Cerebellar cortex (tissue), 1 donor: ENCODE results near the gene OPA3.

Experiments used
- DNase-seq: peaks from one replicate; pipeline ENCODE4 v3.0.0-alpha.2; 2015; ENCODE audit warnings: low spot score

OPA3 gene

DNA sequence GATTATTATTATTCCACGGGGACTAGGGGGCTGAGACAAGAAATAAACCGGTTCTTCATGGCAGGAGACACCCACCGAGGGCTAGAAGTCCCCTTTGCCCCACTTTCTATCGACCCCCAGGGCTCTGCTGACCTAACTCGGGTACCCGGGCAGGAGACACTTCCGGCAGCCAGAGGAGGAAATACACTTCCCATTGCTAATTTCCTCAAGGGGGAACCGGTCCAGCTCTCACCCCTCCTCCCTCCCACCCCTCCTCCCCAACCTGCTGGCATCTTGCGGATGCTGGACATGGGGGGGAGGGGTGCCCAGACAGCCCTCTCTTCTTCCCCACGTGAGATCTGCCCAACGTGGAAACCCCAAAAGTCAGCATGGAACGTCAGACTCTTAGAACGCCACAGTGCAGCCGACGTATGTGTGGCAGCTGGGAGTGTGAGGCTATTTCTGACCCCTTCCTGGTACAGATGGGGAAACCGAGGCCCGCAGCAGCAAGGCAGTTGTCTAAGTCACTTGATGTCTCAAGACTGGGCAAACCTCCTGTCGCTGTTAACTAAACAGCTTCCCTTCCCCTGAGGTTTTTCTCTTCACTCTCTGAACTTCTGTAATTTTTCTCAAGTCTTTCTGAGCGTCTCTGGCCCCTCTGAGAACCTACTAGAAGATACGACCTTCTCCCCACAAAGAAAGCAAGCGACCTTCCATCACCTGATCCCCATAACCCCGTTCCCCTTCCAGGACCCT is 13.8 kb upstream of the OPA3 start:
- no peak for DNase-seq

DNA sequence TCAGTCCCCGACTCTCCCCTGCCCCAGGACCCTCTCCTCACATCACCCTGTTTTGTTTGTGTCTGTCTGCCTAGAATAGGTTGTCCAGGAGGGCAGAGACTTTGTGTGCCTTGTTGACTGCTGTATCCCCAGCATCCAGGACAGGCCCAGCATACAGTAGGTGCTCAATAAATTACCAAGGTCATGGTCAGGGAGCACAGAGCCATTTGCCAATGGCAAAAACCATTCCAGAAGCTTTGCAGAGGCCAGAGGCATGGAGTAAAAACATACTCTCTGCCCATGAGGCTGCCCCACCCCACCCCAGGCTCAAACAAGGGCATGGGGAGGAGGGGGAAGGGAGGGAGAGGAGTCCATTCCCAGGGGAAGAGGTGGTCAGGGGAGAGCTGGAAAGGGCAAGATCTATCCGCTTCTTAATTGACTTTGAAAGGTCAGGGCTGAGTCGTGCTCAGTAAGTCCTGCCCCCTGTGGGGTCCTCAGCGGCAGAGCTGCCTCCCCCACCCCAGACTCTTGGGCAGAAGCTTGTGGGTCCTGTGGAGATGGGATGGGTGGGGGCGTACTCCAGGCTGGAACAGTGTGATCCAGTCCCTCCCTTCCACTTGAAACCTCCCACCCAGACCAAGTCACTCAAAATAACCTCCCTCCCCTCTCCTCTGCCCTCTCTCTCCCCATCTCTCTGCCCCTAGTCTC is 13.0 kb upstream of the OPA3 start:
- DNase-seq = no peak

DNA sequence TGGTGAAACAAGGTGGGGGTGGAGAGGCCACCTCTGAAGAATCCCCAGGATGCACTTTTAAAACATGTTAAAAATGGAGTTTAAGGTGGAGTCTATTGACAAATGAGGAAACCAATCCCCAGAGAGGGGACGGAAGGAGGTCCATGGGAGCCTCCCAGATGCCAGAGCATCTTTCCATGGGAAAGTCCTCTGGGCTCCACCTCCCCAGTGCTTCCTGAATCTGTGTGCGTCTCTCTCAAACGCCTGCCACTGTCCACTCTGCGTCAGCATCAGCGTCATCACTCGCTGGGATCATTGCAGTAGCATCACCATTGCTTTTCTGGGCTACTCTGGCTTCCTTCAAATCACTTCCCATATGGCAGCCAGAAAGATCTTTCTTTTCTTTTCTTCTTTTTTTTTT is 11.2 kb upstream of the OPA3 start:
- no peak for DNase-seq

DNA sequence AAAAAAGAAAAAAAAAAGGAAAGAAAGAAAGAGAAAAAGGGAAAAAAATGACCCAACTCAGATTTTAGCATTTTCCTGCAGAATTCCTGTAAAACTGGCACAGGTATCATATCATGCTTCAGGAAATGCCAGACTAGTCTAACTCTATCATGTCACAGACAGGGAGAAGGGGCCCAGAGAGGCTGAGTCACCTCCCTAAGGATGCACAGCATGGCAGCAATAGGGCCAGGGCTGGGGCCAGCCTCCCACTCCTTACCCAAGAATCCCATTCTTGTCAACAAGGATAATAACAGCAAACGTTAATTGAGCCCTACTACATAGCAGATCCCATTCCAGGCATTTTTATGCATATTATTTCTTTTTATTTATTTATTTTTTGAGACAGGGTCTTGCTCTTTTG is 8.9 kb upstream of the OPA3 start:
- DNase-seq = no peak

DNA sequence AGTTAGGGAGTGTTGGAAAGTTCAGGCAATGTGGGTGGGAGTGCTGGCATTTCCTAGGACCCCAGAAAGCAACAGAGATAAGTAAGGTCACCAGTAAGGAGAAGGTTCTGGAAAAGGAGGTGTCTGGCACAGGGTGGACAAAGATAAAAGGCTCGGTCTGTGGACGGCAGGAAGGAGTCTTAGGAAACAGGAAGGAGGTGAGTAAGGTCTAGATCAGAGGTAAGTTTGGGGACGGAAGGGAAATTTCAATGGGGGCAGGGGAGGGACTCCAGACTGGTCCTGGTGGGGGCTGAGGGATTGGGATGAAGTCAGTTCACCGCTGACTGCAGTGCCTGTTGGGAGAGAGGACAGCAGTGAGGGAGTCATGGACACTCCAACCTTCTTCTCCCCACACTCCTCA is 7.8 kb upstream of the OPA3 start:
- no peak for DNase-seq

DNA sequence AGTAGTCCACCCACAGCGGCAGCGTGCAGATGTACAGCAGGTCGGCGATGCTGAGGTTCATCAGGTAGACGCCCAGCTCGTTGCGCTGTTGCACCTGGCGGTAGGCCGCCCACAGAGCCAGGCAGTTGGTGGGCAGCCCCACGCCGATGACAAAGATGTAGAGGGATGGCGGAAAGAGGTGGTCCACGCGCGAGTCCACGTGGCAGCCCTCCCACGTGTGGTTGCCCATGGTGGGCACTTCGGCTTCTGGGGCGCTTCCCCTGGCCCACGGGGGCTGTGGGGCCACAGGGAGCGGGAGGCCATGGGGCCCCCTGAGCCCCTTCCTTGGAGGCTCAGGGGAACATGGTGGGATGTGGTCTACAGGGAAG is 7.0 kb upstream of the OPA3 start:
- no peak for DNase-seq

DNA sequence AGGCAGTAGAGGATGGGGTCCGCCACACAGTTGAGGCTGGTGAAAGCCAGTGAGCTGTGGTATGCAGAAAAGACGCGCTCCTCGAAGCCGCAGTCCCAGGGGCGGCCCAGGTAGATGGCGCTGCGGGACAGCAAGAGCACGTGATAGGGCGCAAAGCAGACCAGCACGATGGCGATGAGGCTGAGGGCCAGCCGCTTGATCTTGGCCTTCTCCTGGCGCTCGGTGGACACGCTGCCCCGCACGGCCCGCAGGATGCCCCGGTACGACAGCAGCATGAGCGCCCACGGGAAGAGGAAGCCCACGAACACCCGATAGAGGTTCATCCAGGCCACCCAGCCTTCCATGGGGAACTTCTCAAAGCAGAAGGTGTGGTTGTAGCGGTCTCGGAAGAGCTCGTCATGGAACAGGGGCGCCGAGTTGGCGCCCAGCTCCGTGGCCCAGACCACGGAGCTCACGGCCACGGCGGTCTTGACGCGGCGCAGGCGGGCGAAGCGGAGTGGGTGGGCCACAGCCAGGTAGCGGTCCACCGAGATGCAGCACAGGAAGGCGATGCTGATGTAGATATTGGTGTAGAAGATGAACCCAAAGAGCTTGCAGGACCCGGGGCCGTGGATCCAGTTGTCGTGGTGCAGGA is 6.5 kb upstream of the OPA3 start:
- no peak for DNase-seq

DNA sequence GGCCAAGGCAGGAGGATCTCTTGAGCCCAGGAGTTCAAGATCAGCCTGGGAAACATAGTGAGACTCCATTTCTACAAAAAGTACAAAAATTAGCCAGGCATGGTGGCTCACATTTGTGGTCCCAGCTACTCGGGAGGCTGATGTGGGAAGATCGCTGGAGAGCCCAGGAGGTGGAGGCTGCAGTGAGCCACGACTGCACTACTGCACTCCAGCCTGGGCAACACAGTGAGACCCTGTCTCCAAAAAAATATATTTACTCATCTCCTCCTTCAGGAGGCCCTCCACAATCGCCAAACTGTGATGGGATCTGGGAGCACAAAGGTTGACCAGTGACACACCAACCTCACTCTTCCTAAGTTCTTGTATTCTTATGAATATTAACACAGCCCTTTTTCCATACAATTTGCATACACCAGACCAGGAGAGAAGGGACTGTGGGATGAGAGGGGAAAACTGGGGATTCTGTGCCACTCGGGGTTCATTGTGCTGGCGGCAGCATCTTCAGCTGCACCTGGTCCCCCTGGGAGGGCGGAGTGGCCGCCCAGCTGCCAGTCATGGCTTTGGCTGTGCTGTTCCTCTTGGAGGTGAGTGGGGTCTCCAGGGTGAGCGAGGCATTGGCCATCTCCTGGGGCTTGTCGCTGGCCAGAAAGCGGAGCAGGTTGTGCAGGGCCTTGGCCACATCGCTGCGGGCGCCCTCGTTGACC is 5.8 kb upstream of the OPA3 start:
- no peak for DNase-seq

DNA sequence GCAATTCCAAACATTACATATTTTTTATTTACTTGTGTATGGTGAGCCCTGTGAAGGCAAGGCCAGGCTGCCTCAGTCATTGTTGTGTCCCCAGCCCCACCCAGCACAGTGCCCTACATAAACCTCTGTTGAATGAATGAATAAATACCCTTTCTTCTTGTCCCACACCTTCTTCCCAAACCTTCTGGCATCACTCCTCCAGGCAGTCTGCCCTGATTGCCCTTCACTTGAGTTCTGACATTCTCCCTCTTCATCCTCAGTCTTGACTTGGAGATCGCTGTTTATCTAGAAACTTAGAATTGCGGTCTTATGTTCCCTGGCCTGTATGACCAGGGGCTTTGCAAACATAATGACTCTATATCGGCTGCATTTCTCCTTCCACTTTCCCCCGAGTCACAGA is 5.2 kb upstream of the OPA3 start:
- DNase-seq = no peak

DNA sequence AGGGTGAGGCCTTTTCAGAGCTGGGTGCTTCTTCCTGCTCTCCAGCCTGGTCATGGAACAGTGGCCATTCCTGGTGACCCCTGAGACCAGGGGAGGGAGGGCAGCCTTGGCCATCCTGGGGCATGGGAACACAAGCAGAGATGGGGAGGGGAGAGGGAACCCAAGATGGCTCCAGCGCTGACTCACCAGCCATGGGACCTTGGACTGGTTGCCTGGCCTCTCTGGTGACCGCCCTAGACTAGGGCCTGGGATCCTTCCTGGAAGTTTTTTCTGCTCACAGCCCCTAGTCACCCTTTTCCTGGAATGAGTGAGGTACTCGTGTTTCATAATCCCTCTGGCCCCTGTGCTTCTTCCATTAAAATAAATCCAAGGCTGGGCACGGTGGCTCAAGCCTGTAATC is 3.3 kb upstream of the OPA3 start:
- no peak for DNase-seq

DNA sequence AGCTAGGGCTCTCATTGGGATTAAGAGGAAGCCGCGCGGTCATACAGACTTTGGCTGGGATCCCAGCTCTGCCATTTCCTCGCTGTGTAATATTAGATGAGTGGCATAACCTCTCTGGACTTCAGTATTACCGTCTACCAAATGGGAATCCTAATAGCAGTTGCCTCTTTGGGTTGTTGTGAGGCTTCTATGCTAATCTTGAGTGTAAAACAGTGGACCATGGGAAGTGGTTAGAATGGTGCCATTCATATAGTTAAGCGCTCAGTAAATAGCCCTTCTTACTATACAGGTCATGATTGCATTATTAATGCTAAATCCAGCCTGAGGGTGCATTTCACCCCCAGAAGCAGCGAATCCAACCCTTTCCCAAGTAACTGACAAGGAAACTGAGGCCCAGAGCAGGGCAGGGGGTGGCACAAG is 566 bp upstream of the OPA3 start:
- DNase-seq = no peak

DNA sequence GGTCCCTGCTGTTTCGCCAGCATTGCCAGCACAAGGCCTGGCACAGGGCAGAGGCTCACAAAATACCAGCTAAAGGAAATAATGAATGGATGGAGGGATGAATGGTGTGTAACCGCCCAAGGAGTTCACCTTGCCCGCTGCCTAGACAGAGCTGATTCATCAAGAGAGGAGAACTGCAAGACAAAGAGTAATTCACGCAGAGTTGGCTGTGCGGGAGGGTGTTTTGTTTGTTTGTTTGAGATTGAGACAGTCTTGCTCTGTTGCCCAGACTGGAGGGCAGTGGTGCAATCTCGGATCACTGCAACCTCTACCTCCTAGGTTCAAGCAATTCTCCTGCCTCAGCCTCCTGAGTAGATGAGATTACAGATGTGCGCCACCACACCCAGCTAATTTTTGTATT is 3.0 kb downstream of the OPA3 start:
- no peak for DNase-seq

DNA sequence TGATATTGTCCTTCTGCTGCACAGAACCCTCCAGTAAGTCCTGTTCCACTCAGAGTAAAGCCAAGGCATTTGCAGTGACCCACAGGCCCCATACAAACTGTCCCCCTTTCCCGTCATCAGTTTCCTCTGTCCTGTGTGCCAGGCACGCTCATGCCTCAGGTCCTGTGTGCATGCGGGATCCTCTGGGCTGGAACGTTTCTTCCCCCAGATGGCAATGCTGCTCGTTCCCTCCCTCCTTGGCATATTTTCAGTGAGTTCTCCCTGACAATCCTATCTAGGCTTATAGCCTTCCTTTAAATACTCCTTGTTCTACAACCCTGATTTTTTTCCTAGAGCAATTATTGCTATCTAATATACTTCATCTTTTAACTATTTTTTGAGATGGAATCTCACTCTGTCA is 5.7 kb downstream of the OPA3 start:
- DNase-seq = peak; percentile 82

DNA sequence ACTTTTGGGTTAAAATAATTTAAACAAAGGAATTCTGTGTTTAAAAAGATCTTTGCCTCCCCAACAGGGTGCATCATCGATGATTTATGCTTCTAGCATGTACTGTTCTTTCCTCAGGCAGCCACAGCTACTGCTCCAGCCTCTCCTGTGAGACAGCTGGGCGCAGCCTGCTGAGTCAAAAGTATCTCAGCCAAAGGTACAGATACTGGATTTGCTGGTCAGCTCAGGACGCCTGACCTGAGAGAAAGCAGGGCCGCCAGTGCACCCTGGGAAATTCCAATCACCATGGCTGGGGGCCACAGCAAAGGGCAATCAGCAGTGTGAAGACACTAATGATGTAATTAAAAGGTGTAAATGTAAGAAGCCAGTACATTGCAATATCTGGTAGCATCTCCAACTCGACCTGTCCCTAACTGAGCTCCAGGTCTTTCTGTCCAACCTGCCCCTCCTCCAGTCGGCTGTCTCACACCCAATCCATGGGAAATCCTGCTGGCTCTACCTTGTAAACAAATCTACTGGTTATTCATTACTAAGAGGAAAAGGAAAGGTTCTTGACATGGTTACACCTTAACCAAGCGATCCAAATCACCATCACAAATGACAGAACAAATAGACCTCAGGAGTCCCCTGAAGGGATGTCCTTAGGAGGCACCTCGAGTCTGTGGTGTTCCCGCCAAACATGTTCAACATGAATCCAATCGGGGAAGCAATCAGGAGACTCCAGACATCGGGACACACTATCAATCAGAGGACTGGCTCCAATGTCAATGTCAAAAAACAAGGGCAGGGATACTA is 7.3 kb downstream of the OPA3 start:
- peak; percentile 59 for DNase-seq

DNA sequence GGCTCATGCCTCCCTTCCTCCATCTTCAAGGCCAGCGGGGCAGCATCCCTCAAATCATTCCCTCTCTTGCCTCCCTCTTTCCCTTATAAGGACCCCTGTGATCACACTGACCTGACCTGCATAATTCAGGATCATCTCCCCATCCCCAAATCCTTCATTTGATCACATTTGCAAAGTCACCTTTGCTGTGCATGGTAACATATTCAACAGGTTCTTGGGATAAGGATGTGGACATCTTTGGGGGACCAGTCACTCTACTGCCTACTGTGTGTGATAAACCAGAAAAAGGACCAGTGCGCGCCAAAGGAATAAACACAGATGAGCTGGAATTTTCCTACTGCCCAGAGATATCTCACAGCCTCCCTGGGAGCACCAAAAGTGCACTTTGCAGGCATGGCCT is 7.9 kb downstream of the OPA3 start:
- DNase-seq = peak; percentile 40

DNA sequence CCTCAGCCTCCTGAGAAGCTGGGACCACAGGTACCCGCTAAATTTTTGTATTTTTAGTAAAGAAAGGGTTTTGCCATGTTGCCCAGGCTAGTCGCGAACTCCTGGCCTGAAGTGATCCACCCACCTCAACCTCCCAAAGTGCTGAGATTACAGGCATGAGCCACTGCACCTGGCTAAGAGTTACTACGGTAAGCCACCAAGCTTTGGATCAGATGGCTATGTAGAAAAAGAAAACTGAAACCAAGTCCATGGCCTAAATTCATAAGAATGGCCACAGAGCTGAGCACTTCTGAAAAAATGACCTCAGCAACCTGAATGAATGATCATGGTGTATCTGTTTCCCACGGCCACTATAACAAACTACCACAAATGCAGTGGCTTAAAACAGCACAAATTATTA is 9.4 kb downstream of the OPA3 start:
- no peak for DNase-seq

DNA sequence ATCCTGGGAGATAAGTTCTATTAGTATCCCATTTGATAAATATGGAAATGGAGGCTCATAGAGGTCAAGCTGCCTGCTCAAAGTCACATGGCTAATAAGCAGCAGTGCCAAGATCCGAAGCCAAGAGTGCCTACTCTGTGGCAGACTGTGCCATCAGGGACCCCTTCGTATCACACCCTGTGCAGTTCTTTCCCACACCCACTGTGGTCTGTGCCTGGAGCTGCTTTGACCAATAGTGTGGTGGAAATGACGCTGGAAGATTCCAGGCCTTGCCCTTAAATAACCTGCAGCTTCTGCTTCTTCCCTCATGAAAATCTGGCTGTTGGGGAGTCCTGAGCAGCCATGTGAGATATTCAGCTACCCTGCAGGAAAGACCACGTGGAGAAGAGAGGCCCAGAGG is 10.1 kb downstream of the OPA3 start:
- DNase-seq = peak; percentile 42

DNA sequence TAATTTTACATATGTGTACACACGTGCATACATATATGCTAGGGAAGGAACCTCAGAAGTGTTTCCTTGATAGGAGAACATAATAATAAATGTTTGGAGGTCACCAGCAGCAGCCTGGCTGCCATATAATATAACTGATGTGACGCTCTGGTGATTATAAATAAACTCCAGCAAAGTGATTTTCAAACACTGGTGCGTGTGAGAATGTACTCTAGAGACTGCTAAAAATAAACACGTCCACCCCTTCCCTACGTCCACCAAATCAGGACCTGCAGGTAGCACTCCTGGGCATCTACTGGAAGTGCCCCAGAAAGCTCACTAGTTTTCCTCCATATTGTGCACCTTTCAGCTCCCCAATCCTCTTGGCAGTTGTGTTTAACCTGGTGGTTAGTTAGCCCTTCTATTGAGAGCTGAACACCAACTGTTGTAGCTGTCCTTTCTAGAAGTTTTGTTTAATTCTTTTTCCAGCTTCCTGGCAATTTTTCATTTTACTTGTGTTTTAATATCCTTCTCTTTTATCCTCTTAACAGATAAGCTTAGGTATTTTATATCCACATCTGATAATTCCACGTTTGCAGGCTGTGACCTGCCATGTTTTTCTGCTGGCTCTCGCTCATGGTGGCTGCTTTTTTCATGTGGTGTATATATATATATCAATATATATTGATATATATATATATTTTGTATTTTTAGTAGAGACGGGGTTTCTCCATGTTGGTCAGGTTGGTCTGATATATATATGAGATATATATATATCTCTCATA is 13.0 kb downstream of the OPA3 start:
- no peak for DNase-seq

DNA sequence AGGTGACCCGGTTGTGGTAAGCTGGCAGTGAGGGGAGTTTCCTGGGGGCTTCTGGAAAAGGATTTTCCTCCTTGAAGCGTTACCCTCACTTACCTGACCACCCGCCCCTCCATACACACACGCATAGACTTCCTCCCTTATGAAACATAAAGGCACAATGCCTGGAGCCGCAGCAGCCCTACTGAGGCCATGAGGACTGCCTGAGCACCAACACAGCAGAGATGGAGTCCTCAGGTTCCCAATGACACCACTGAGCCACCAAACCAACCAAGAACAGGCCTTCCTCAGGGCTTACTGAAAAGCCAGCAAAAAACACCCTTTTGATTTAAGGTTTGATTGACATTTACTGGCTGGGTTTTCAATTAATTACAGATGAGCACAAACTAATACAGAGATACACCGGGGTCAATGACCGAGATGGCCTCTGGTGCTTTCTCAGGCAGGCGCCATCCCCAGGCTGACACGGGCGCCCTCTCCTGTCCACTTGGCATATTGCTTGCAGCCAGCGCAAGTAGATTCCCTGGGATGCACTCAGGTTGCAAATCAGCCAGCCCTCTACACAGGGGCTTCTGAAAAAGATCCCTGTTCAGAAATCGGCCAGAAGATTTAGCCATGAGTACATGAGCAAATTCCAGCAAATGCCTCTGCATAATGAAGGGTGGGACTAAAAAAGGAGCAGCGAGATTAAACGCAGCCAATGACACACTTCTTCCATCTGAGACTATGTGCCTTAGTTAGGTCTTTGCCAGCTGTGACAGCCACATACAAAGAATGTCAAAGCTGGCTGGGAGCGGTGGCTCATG is 14.8 kb downstream of the OPA3 start:
- DNase-seq = peak; percentile 53

DNA sequence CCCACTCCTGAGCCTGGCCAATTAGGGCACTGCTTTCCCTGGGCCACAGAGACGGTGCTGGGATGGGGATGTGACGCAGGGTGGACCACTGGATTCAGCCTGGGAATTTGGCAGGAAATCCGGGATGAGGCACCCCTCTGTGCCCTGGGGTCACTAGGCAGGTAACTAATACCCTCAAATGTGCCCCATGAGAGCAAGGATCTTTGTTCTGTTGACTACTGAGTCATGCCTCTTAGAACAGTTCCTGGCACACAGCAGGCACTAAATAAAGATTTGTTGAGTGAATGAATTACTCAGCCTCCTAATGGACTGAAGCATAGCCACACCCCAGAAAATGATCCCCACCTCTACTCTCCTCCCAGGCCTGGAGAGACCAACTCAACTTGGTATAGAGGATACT is 15.9 kb downstream of the OPA3 start:
- no peak for DNase-seq

DNA sequence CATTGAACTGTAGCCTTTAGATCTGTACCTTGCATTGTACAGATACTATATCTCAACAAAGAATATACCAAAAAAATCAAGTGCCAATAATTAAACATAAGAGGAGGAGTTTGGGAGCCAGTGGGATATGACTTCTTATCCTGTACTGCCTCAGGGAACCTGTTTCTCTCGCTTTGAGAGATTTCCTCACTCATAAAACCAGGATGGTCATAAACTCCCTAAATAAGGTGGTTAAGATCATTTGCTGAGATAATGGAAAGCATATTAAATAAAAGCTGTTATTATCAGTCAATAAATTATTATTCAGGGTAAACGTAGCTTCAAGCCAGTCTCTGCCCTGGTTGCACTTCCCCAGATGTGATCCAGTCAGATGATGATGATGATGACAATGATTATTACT is 17.0 kb downstream of the OPA3 start:
- DNase-seq = no peak
